Measurements from ENCODE around the gene KDM3A. TPM values are rescaled to one million over a fixed set of nuclear protein-coding genes. Genes with fewer than 3 reads are reported as not detected.

Gene KDM3A, protein sequence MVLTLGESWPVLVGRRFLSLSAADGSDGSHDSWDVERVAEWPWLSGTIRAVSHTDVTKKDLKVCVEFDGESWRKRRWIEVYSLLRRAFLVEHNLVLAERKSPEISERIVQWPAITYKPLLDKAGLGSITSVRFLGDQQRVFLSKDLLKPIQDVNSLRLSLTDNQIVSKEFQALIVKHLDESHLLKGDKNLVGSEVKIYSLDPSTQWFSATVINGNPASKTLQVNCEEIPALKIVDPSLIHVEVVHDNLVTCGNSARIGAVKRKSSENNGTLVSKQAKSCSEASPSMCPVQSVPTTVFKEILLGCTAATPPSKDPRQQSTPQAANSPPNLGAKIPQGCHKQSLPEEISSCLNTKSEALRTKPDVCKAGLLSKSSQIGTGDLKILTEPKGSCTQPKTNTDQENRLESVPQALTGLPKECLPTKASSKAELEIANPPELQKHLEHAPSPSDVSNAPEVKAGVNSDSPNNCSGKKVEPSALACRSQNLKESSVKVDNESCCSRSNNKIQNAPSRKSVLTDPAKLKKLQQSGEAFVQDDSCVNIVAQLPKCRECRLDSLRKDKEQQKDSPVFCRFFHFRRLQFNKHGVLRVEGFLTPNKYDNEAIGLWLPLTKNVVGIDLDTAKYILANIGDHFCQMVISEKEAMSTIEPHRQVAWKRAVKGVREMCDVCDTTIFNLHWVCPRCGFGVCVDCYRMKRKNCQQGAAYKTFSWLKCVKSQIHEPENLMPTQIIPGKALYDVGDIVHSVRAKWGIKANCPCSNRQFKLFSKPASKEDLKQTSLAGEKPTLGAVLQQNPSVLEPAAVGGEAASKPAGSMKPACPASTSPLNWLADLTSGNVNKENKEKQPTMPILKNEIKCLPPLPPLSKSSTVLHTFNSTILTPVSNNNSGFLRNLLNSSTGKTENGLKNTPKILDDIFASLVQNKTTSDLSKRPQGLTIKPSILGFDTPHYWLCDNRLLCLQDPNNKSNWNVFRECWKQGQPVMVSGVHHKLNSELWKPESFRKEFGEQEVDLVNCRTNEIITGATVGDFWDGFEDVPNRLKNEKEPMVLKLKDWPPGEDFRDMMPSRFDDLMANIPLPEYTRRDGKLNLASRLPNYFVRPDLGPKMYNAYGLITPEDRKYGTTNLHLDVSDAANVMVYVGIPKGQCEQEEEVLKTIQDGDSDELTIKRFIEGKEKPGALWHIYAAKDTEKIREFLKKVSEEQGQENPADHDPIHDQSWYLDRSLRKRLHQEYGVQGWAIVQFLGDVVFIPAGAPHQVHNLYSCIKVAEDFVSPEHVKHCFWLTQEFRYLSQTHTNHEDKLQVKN (N-terminal part only)
- total RNA-seq (2022), result 47.4 and 52.4 TPM in 2 replicates
- percentile 89 among the genes with signal in this experiment for Bru-seq, nascent RNA
- percentile 87 among the genes with signal in this experiment for BruChase-seq, experiment 1, labeled RNA remaining after a 2-hour chase
- percentile 85 among the genes with signal in this experiment for BruChase-seq, experiment 2, labeled RNA remaining after a 6-hour chase
- long read RNA-seq, full-length matches to known transcripts, result 9 of 15 reads
- long read RNA-seq, partial matches to known transcripts, result 4 of 15 reads
- long read RNA-seq, other reads (novel, unspliced or antisense), result 2 of 15 reads

- Histone ChIP-seq H3K4me3 (ENCODE audit: low read depth, low read length) (peak within 1 kb of the TSS; percentile 99), H3K9me3 (peaks cover 23% of the 10 kb centered on the region), H3K36me3 (ENCODE audit: control insufficient read depth, insufficient read depth, low read length) (no peaks in the 10 kb centered on the region; the same call in 1 of the 2 replicates), H3K27me3 (replicated peaks; ENCODE audit: control insufficient read depth, insufficient read depth, low read length) (no peaks in the 10 kb centered on the region), H3K4me1 (no peaks in the 10 kb centered on the region)
- Mint-ChIP-seq H3K27me3 (ENCODE audit: insufficient read depth, unreplicated experiment) (peaks cover 8% of the 10 kb centered on the region), H3K4me1 (ENCODE audit: low read depth, unreplicated experiment) (peaks cover 18% of the 10 kb centered on the region), H3K36me3 (ENCODE audit: insufficient read depth, unreplicated experiment) (peaks cover 32% of the 10 kb centered on the region), H3K4me3 (ENCODE audit: unreplicated experiment) (peak within 1 kb of the TSS; percentile 83), H3K9me3 (ENCODE audit: unreplicated experiment) (peaks cover 41% of the 10 kb centered on the region), H3K27ac (ENCODE audit: unreplicated experiment) (peak within 1 kb of the TSS; percentile 96)
- CTCF ChIA-PET, result interaction anchor here (0.6 to 3.0 kb wide), 5 partner anchors 43 to 169 kb away, joined by 3 to 15 read pairs (median 5); no protein-coding TSS in a partner anchor
- BruUV-seq (replicated peaks), result no TSS peak
- POLR2A ChIA-PET, result interaction anchor here (0.5 to 1.5 kb wide), 24 partner anchors 8 to 1124 kb away, joined by 3 to 10 read pairs (median 4); partner anchors contain the start of genes CHMP3, IMMT, POLR1A and PTCD3
- TF ChIP-seq, protein P1, sequence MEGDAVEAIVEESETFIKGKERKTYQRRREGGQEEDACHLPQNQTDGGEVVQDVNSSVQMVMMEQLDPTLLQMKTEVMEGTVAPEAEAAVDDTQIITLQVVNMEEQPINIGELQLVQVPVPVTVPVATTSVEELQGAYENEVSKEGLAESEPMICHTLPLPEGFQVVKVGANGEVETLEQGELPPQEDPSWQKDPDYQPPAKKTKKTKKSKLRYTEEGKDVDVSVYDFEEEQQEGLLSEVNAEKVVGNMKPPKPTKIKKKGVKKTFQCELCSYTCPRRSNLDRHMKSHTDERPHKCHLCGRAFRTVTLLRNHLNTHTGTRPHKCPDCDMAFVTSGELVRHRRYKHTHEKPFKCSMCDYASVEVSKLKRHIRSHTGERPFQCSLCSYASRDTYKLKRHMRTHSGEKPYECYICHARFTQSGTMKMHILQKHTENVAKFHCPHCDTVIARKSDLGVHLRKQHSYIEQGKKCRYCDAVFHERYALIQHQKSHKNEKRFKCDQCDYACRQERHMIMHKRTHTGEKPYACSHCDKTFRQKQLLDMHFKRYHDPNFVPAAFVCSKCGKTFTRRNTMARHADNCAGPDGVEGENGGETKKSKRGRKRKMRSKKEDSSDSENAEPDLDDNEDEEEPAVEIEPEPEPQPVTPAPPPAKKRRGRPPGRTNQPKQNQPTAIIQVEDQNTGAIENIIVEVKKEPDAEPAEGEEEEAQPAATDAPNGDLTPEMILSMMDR (IDR thresholded peaks at IDR 0.05; ENCODE audit: insufficient read depth in 1 of 2, low read depth in 1 of 2, low read length in 1 of 2, severe bottlenecking in 1 of 2, unreplicated experiment in 1 of 2), result no peak
- peak; percentile 100 for DNase-seq
- intact Hi-C loops (cut with micrococcal nuclease; ENCODE audit: unreplicated experiment), result loop anchor here (1.0 to 10.0 kb wide), 2 partner anchors 122 to 246 kb away; partner anchors contain the start of genes CHMP3, IMMT and MRPL35
Measured at GRCh38 chr2:86440631-86441391, at the start of gene KDM3A. Gene KDM3A, plus strand, starts transcription at chr2:86441371. Its CDS starts 677 bp downstream, at chr2:86442048.

- Mint-ChIP-seq H3K4me1 (ENCODE audit: low read depth, unreplicated experiment) (peaks cover 7% of the 10 kb centered on the region), H3K9me3 (ENCODE audit: unreplicated experiment) (peaks cover 8% of the 10 kb centered on the region), H3K27ac (ENCODE audit: unreplicated experiment) (no peak overlapping the region), H3K27me3 (ENCODE audit: insufficient read depth, unreplicated experiment) (no peaks in the 10 kb centered on the region), H3K4me3 (ENCODE audit: unreplicated experiment) (no peak overlapping the region), H3K36me3 (ENCODE audit: insufficient read depth, unreplicated experiment) (no peaks in the 10 kb centered on the region)
- DNase-seq, result no peak
- no peaks in the 10 kb centered on the region for H3K36me3 ChIP-seq (ENCODE audit: control insufficient read depth, insufficient read depth, low read length)
- no peaks in the 10 kb centered on the region for H3K9me3 ChIP-seq
- ChIA-PET CTCF (no interaction called here), POLR2A (interaction anchor here (0.5 to 1.0 kb wide), 2 partner anchors 26 to 48 kb away, joined by 6 to 10 read pairs; partner anchors contain the start of gene KDM3A)
- intact Hi-C loops (cut with micrococcal nuclease; ENCODE audit: unreplicated experiment), result loop anchor here (10.0 kb wide), 3 partner anchors 92 to 392 kb away; partner anchors contain the start of gene RNF103
- H3K4me1 ChIP-seq, result peaks cover 19% of the 10 kb centered on the region
- no peaks in the 10 kb centered on the region for H3K27me3 ChIP-seq (replicated peaks; ENCODE audit: control insufficient read depth, insufficient read depth, low read length)
- BruUV-seq (replicated peaks), result no TSS peak
- no peak overlapping the region for H3K4me3 ChIP-seq (ENCODE audit: low read depth, low read length)
- TF ChIP-seq, protein P1 (IDR thresholded peaks at IDR 0.05; ENCODE audit: insufficient read depth in 1 of 2, low read depth in 1 of 2, low read length in 1 of 2, severe bottlenecking in 1 of 2, unreplicated experiment in 1 of 2), result no peak
Measured at GRCh38 chr2:86392873-86393518, 48.2 kb upstream of the KDM3A start.

All from Caco-2 (cell line).